HG02943 (cell line): ENCODE data around the gene MCRIP1.
A peak's percentile ranks its signal among the peaks of the same experiment; 100 is the strongest.

ENCODE experiments used
- ATAC-seq: cut with Tn5 transposase; IDR thresholded peaks from one replicate; pipeline ENCODE4 v1.9.1; 2021; ENCODE audit warnings: mild to moderate bottlenecking, low read depth, moderate library complexity; ENCODE audit not compliant: unreplicated experiment

Gene MCRIP1

GRCh38 chr17:81863123-81863675, 30.1 kb upstream of the MCRIP1 start:
- ATAC-seq: no peak

GRCh38 chr17:81860756-81861568, 27.9 kb upstream of the MCRIP1 start:
- ATAC-seq: peak; percentile 75

- peak; percentile 4 for ATAC-seq
These were observed 27.0 kb upstream of the MCRIP1 start, which contains the start of gene P4HB for GRCh38 chr17:81859906-81860755. TSS of gene P4HB (minus strand) at chr17:81860535. CDS start at chr17:81860471, 64 bp downstream.

GRCh38 chr17:81858967-81859905, 26.1 kb upstream of the MCRIP1 start:
- no peak for ATAC-seq

- ATAC-seq: no peak
These were observed 25.3 kb upstream of the MCRIP1 start for GRCh38 chr17:81858170-81858966.

- ATAC-seq: no peak
These were observed 22.1 kb upstream of the MCRIP1 start for GRCh38 chr17:81854974-81855774.

GRCh38 chr17:81852237-81852636, 19.1 kb upstream of the MCRIP1 start:
- no peak for ATAC-seq

- ATAC-seq: no peak
These were observed 18.3 kb upstream of the MCRIP1 start for GRCh38 chr17:81851423-81851822.

GRCh38 chr17:81849457-81849856, 16.4 kb upstream of the MCRIP1 start:
- ATAC-seq: no peak

GRCh38 chr17:81846743-81847689, 13.9 kb upstream of the MCRIP1 start:
- no peak for ATAC-seq

GRCh38 chr17:81845881-81846742, 13.0 kb upstream of the MCRIP1 start:
- ATAC-seq: no peak

GRCh38 chr17:81845361-81845760, 12.3 kb upstream of the MCRIP1 start:
- ATAC-seq: no peak

GRCh38 chr17:81844887-81845286, 11.8 kb upstream of the MCRIP1 start:
- ATAC-seq: no peak

GRCh38 chr17:81844327-81844851, 11.3 kb upstream of the MCRIP1 start:
- no peak for ATAC-seq

- ATAC-seq: no peak
These were observed 10.7 kb upstream of the MCRIP1 start for GRCh38 chr17:81843713-81844326.
